ENCODE data around the gene NCR3LG1.

The NCR3LG1 gene

DNA sequence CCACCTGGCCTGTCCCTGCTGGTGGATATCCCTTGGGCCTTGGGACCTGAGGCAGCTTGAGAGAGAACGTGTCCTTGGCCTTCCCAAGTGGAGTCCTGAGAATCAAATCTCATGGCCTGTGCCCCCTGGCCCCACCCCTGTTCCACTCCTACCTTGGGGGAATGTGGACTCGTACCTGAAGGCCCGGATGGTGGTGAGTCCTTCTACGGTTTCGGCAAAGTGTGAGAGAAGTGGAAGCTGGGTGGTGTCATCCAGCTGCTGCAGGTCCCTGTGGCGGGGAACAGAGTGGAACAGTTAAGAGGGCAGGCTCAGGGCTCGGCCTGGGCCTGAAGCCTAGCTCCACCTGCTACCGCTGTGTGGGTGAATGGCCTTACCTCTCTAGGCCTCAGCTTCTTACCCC is 50.9 kb downstream of the NCR3LG1 start:
- TF ChIP-seq EZH2 (IDR thresholded peaks at IDR 0.05; ENCODE audit: borderline replicate concordance, low read depth, low read length, severe bottlenecking) = no peak
- TF ChIP-seq, protein P1, sequence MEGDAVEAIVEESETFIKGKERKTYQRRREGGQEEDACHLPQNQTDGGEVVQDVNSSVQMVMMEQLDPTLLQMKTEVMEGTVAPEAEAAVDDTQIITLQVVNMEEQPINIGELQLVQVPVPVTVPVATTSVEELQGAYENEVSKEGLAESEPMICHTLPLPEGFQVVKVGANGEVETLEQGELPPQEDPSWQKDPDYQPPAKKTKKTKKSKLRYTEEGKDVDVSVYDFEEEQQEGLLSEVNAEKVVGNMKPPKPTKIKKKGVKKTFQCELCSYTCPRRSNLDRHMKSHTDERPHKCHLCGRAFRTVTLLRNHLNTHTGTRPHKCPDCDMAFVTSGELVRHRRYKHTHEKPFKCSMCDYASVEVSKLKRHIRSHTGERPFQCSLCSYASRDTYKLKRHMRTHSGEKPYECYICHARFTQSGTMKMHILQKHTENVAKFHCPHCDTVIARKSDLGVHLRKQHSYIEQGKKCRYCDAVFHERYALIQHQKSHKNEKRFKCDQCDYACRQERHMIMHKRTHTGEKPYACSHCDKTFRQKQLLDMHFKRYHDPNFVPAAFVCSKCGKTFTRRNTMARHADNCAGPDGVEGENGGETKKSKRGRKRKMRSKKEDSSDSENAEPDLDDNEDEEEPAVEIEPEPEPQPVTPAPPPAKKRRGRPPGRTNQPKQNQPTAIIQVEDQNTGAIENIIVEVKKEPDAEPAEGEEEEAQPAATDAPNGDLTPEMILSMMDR (IDR thresholded peaks at IDR 0.05; ENCODE audit: borderline replicate concordance, extremely low read depth, low read length, poor library complexity, severe bottlenecking) = no peak
- Histone ChIP-seq H2AFZ (ENCODE audit: low read depth, low read length) (no peak overlapping the region), H3K36me3 (ENCODE audit: insufficient read depth, low read length) (no peaks in the 10 kb centered on the region), H3K4me1 (ENCODE audit: insufficient read depth, low read length) (no peaks in the 10 kb centered on the region), H3K9me3 (ENCODE audit: insufficient read depth, low read length, severe bottlenecking) (no peaks in the 10 kb centered on the region), H3K79me2 (ENCODE audit: insufficient read depth, low read length) (no peaks in the 10 kb centered on the region), H3K4me3 (ENCODE audit: low read depth in 1 of 2, low read length in 2 of 2) (no peak overlapping the region), H3K4me2 (ENCODE audit: insufficient read depth, low read length) (no peak overlapping the region), H4K20me1 (ENCODE audit: insufficient read depth, low read length) (no peaks in the 10 kb centered on the region), H3K27ac (ENCODE audit: low read length) (no peak overlapping the region), H3K27me3 (ENCODE audit: insufficient read depth, low read length, poor library complexity) (no peaks in the 10 kb centered on the region), H3K9ac (ENCODE audit: low read depth, low read length) (no peak overlapping the region)
- ATAC-seq (ENCODE audit: insufficient read depth, low read depth) = no peak
- DNase-seq = no peak

DNA sequence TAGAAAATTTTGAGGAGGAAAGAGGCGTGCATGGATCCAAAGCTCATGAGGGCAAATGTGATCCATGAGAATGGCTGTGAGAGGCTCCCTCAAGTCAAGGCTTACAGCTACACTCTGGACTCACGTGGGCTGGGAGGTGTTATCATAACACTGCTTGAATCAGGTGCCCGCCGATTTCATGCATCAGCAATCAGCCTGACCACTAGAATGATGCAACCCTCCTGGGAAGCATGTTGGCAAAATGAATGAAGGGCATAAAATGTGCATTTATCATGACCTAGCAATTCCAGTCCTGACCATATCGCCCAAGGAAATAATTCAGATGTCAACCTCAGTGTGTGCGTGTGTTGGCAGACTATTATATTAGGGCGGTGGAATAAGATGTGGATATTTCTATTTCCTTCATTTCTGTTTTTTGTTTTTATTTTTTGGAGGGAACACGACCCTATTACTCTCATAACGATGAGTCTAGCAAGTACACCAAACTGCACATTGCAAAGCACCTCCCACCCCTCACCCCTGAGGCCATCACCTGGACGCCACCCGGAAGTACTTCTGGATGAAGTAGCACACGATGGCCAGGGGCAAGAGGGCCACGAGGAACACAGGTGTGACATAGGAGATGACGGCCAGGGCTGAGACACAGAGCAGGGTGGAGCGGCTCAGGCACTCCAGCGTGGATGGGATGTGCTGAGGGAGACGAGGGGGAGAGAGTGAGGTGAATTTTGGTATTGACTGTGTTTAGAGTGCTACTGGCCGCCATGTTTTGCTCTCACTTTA is 52.6 kb downstream of the NCR3LG1 start:
- Histone ChIP-seq H3K9me3 (ENCODE audit: insufficient read depth, low read length, severe bottlenecking) (no peaks in the 10 kb centered on the region), H4K20me1 (ENCODE audit: insufficient read depth, low read length) (no peaks in the 10 kb centered on the region), H3K36me3 (ENCODE audit: insufficient read depth, low read length) (no peaks in the 10 kb centered on the region), H2AFZ (ENCODE audit: low read depth, low read length) (no peak overlapping the region), H3K79me2 (ENCODE audit: insufficient read depth, low read length) (no peaks in the 10 kb centered on the region), H3K27me3 (ENCODE audit: insufficient read depth, low read length, poor library complexity) (no peaks in the 10 kb centered on the region), H3K4me2 (ENCODE audit: insufficient read depth, low read length) (no peak overlapping the region), H3K27ac (ENCODE audit: low read length) (no peak overlapping the region; the same call in 1 of the 2 replicates), H3K4me1 (ENCODE audit: insufficient read depth, low read length) (no peaks in the 10 kb centered on the region), H3K9ac (ENCODE audit: low read depth, low read length) (no peak overlapping the region), H3K4me3 (ENCODE audit: low read depth in 1 of 2, low read length in 2 of 2) (no peak overlapping the region)
- DNase-seq (no peak), ATAC-seq (ENCODE audit: insufficient read depth, low read depth) (no peak)
- TF ChIP-seq EZH2 (IDR thresholded peaks at IDR 0.05; ENCODE audit: borderline replicate concordance, low read depth, low read length, severe bottlenecking) = no peak
- TF ChIP-seq, protein P1 (IDR thresholded peaks at IDR 0.05; ENCODE audit: borderline replicate concordance, extremely low read depth, low read length, poor library complexity, severe bottlenecking) = no peak

- no peak for ATAC-seq (ENCODE audit: insufficient read depth, low read depth)
Observed at GRCh38 chr11:17405232-17406005, 53.8 kb downstream of the NCR3LG1 start.

More at GRCh38 chr11:17405232-17406005, 53.8 kb downstream of the NCR3LG1 start:
- Histone ChIP-seq H3K9me3 (ENCODE audit: insufficient read depth, low read length, severe bottlenecking) (no peaks in the 10 kb centered on the region), H3K36me3 (ENCODE audit: insufficient read depth, low read length) (no peaks in the 10 kb centered on the region), H3K4me2 (ENCODE audit: insufficient read depth, low read length) (no peak overlapping the region), H3K79me2 (ENCODE audit: insufficient read depth, low read length) (no peaks in the 10 kb centered on the region), H4K20me1 (ENCODE audit: insufficient read depth, low read length) (no peaks in the 10 kb centered on the region), H3K27ac (ENCODE audit: low read length) (peak overlapping the region; percentile 14; the same call in 1 of the 2 replicates), H3K4me3 (ENCODE audit: low read depth in 1 of 2, low read length in 2 of 2) (no peak overlapping the region), H3K27me3 (ENCODE audit: insufficient read depth, low read length, poor library complexity) (no peaks in the 10 kb centered on the region), H3K9ac (ENCODE audit: low read depth, low read length) (no peak overlapping the region), H3K4me1 (ENCODE audit: insufficient read depth, low read length) (no peaks in the 10 kb centered on the region), H2AFZ (ENCODE audit: low read depth, low read length) (no peak overlapping the region)
- TF ChIP-seq EZH2 (IDR thresholded peaks at IDR 0.05; ENCODE audit: borderline replicate concordance, low read depth, low read length, severe bottlenecking) = no peak
- TF ChIP-seq, protein P1 (IDR thresholded peaks at IDR 0.05; ENCODE audit: borderline replicate concordance, extremely low read depth, low read length, poor library complexity, severe bottlenecking) = no peak
- no peak for DNase-seq

All from DND-41 (cell line).